GM23338 (cell line): ENCODE data around the gene PSMA7. TPM values are rescaled to one million over a fixed set of nuclear protein-coding genes. Genes with fewer than 3 reads are reported as not detected.

Experiments
- ATAC-seq: fragments of 200-7000 bp; cut with Tn5 transposase; 3 replicates; pipeline ENCODE4 v1.9.1; 2020
- DNase-seq: peaks from one replicate; pipeline ENCODE4 v3.0.0-alpha.2; 2015; ENCODE audit warnings: low spot score
- H2AFZ ChIP-seq: fragments of 200-600 bp; sonication (generic); 2 replicates; pipeline ENCODE4 v1.8.0; 2016; ENCODE audit warnings: antibody characterized with exemption, mild to moderate bottlenecking, moderate library complexity
- H3F3A ChIP-seq: fragments of 200-600 bp; sonication (generic); replicated peaks from 2 replicates; pipeline ENCODE4 v1.8.0; 2017; ENCODE audit warnings: antibody characterized with exemption, mixed run types, low read depth
- H3K27ac ChIP-seq: fragments of 200-600 bp; sonication (generic); 2 replicates; pipeline ENCODE4 v1.6.1; 2016; ENCODE audit warnings: low read depth
- H3K27me3 ChIP-seq: fragments of 200-600 bp; sonication (generic); 2 replicates; pipeline ENCODE4 v1.8.0; 2016; ENCODE audit warnings: mild to moderate bottlenecking, mixed run types, moderate library complexity; ENCODE audit not compliant: insufficient read depth
- H3K36me3 ChIP-seq: fragments of 200-600 bp; sonication (generic); 2 replicates; pipeline ENCODE4 v1.8.0; 2016; ENCODE audit warnings: mild to moderate bottlenecking; ENCODE audit not compliant: insufficient read depth
- H3K4me1 ChIP-seq: fragments of 200-600 bp; sonication (generic); 2 replicates; pipeline ENCODE4 v1.8.0; 2016; ENCODE audit warnings: mild to moderate bottlenecking, moderate library complexity; ENCODE audit not compliant: insufficient read depth
- H3K4me2 ChIP-seq: fragments of 200-600 bp; sonication (generic); 2 replicates; pipeline ENCODE4 v1.7.1; 2017; ENCODE audit warnings: mixed run types
- H3K4me3 ChIP-seq: fragments of 200-600 bp; sonication (generic); 2 replicates; pipeline ENCODE4 v1.6.1; 2016; ENCODE audit warnings: mixed run types
- H3K79me2 ChIP-seq: fragments of 200-600 bp; sonication (generic); replicated peaks from 2 replicates; pipeline ENCODE4 v1.8.0; 2017; ENCODE audit warnings: mild to moderate bottlenecking; ENCODE audit not compliant: insufficient read depth
- H3K9me2 ChIP-seq: fragments of 200-600 bp; sonication (generic); 2 replicates; pipeline ENCODE4 v1.8.0; 2017; ENCODE audit not compliant: insufficient read depth
- H4K20me1 ChIP-seq: fragments of 200-600 bp; sonication (generic); replicated peaks from 2 replicates; pipeline ENCODE4 v1.8.0; 2017; ENCODE audit warnings: mild to moderate bottlenecking; ENCODE audit not compliant: insufficient read depth
- H3K27ac Mint-ChIP-seq: 2 replicates; pipeline ENCODE4 v1.8.0; 2020; ENCODE audit warnings: inconsistent platforms, mild to moderate bottlenecking, moderate library complexity, mixed read lengths
- H3K27me3 Mint-ChIP-seq: 3 replicates; pipeline ENCODE4 v1.8.0; 2022; ENCODE audit warnings: low read depth, mild to moderate bottlenecking, moderate library complexity, mixed read lengths, inconsistent platforms; ENCODE audit not compliant: insufficient read depth, poor library complexity
- H3K36me3 Mint-ChIP-seq: 3 replicates; pipeline ENCODE4 v1.8.0; 2021; ENCODE audit warnings: low read depth, mild to moderate bottlenecking, inconsistent platforms, moderate library complexity, mixed read lengths
- H3K4me1 Mint-ChIP-seq: 3 replicates; pipeline ENCODE4 v1.8.0; 2020; ENCODE audit warnings: mild to moderate bottlenecking, inconsistent platforms, mixed read lengths
- H3K4me3 Mint-ChIP-seq: 3 replicates; pipeline ENCODE4 v1.8.0; 2021; ENCODE audit warnings: moderate library complexity, mild to moderate bottlenecking, inconsistent platforms, mixed read lengths
- H3K9me3 Mint-ChIP-seq: 3 replicates; pipeline ENCODE4 v1.8.0; 2020; ENCODE audit warnings: moderate library complexity, mild to moderate bottlenecking, inconsistent platforms, mixed read lengths
- CREB1 ChIP-seq: fragments of 250-450 bp; sonication (Bioruptor Pico); IDR thresholded peaks from 2 replicates; pipeline ENCODE4 v1.5.0; 2020; ENCODE audit warnings: low read depth, mild to moderate bottlenecking, moderate library complexity
- EZH2 ChIP-seq: fragments of 200-600 bp; sonication (generic); IDR thresholded peaks from one replicate; pipeline ENCODE4 v1.8.0; 2017; ENCODE audit warnings: antibody characterized with exemption, mild to moderate bottlenecking, low read depth; ENCODE audit not compliant: unreplicated experiment
- EZH2phosphoT487 ChIP-seq: fragments of 200-600 bp; sonication (generic); IDR thresholded peaks from one replicate; pipeline ENCODE4 v1.8.1; 2018; ENCODE audit warnings: antibody characterized with exemption; ENCODE audit not compliant: unreplicated experiment
- JUNB ChIP-seq: IDR thresholded peaks from one replicate; pipeline ENCODE4 v1.6.1; 2016; ENCODE audit warnings: antibody characterized with exemption; ENCODE audit not compliant: unreplicated experiment
- NANOG ChIP-seq: IDR thresholded peaks from 2 replicates; pipeline ENCODE4 v1.6.1; 2016; ENCODE audit warnings: antibody characterized with exemption, borderline replicate concordance
- POLR2AphosphoS5 ChIP-seq: IDR thresholded peaks from 2 replicates; pipeline ENCODE4 v1.6.1; 2016; ENCODE audit warnings: antibody characterized with exemption, low read depth
- REST ChIP-seq: IDR thresholded peaks from one replicate; pipeline ENCODE4 v1.6.1; 2018; ENCODE audit warnings: antibody characterized with exemption; ENCODE audit not compliant: unreplicated experiment
- STAT1 ChIP-seq: IDR thresholded peaks from one replicate; pipeline ENCODE4 v1.6.1; 2016; ENCODE audit warnings: antibody characterized with exemption; ENCODE audit not compliant: unreplicated experiment
- ZNF114 ChIP-seq: fragments of 250-450 bp; sonication (Bioruptor Pico); IDR thresholded peaks from 2 replicates; pipeline ENCODE4 v1.5.0; 2020; ENCODE audit warnings: mild to moderate bottlenecking, moderate library complexity
- ZNF331 ChIP-seq: fragments of 250-450 bp; sonication (Bioruptor Pico); IDR thresholded peaks from 2 replicates; pipeline ENCODE4 v1.5.0; 2020; ENCODE audit warnings: low read depth, mild to moderate bottlenecking, moderate library complexity
- polyA plus RNA-seq: library from polyadenylated mRNA; unstranded; fragments of >200 nt; fragmentation: Nextera tagmentation; extraction: Ambion mirVana; gene quantifications from 2 replicates; pipeline ENCODE4 v1.2.1, GENCODE V29; 2016
- total RNA-seq: library from RNA; depleted of rRNA; stranded (reverse); fragments of >200 nt; shearing (Covaris generic); gene quantifications from 2 replicates; pipeline ENCODE4 v1.2.3, GENCODE V29; 2014
- TF ChIP-seq, protein P1 (sequence below), 2 experiments: fragments of 200-600 bp in 1 of 2; sonication (generic) in 1 of 2; conservative IDR thresholded peaks; 2 replicates each; pipeline versions ENCODE4 v1.5.1 to v1.6.1; 2016 to 2017; ENCODE audit warnings: antibody characterized with exemption in 2 of 2, low read depth in 2 of 2, mild to moderate bottlenecking in 2 of 2, moderate library complexity in 1 of 2
- TF ChIP-seq, protein P2 (sequence below): IDR thresholded peaks from 2 replicates; pipeline ENCODE4 v1.6.1; 2016; ENCODE audit warnings: antibody characterized with exemption
- TF ChIP-seq, protein P3 (sequence below): fragments of 250-450 bp; sonication (Bioruptor Pico); IDR thresholded peaks from 2 replicates; pipeline ENCODE4 v1.5.0; 2020; ENCODE audit warnings: mild to moderate bottlenecking, moderate library complexity

Gene PSMA7
- total and polyA plus RNA-seq, 2 experiments from 2014 or later = 357 to 628 TPM

GRCh38 chr20:62176866-62177265 lies 33.7 kb upstream of the PSMA7 start:
- peaks cover 4% of the 10 kb centered on the region; the same call in 2 of the 3 replicates for H3K4me1 Mint-ChIP-seq
- H3K27me3 Mint-ChIP-seq = peaks cover 9% of the 10 kb centered on the region
- Histone ChIP-seq H3K79me2 (no peaks in the 10 kb centered on the region), H4K20me1 (no peaks in the 10 kb centered on the region), H3K27ac (no peak overlapping the region), H3K27me3 (no peaks in the 10 kb centered on the region), H3K9me2 (no peaks in the 10 kb centered on the region), H3K4me3 (no peak overlapping the region), H3K36me3 (no peaks in the 10 kb centered on the region), H3K4me1 (no peaks in the 10 kb centered on the region; the same call in 1 of the 2 replicates), H3K4me2 (no peak overlapping the region), H2AFZ (no peak overlapping the region), H3F3A (no peaks in the 10 kb centered on the region; the same call in 1 of the 2 replicates)
- H3K9me3 Mint-ChIP-seq = no peaks in the 10 kb centered on the region; the same call in 2 of the 3 replicates
- ATAC-seq (no peak), DNase-seq (no peak)
- H3K36me3 Mint-ChIP-seq = peaks cover 29% of the 10 kb centered on the region
- TF ChIP-seq REST (no peak), ZNF114 (no peak), EZH2phosphoT487 (no peak), JUNB (no peak), STAT1 (no peak), CREB1 (no peak), POLR2AphosphoS5 (no peak), ZNF331 (no peak), EZH2 (no peak), NANOG (no peak)
- TF ChIP-seq, protein P1, sequence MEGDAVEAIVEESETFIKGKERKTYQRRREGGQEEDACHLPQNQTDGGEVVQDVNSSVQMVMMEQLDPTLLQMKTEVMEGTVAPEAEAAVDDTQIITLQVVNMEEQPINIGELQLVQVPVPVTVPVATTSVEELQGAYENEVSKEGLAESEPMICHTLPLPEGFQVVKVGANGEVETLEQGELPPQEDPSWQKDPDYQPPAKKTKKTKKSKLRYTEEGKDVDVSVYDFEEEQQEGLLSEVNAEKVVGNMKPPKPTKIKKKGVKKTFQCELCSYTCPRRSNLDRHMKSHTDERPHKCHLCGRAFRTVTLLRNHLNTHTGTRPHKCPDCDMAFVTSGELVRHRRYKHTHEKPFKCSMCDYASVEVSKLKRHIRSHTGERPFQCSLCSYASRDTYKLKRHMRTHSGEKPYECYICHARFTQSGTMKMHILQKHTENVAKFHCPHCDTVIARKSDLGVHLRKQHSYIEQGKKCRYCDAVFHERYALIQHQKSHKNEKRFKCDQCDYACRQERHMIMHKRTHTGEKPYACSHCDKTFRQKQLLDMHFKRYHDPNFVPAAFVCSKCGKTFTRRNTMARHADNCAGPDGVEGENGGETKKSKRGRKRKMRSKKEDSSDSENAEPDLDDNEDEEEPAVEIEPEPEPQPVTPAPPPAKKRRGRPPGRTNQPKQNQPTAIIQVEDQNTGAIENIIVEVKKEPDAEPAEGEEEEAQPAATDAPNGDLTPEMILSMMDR (conservative IDR thresholded peaks at IDR 0.05; ENCODE audit: low read depth in 2 of 2) = no peak
- TF ChIP-seq, protein P2, sequence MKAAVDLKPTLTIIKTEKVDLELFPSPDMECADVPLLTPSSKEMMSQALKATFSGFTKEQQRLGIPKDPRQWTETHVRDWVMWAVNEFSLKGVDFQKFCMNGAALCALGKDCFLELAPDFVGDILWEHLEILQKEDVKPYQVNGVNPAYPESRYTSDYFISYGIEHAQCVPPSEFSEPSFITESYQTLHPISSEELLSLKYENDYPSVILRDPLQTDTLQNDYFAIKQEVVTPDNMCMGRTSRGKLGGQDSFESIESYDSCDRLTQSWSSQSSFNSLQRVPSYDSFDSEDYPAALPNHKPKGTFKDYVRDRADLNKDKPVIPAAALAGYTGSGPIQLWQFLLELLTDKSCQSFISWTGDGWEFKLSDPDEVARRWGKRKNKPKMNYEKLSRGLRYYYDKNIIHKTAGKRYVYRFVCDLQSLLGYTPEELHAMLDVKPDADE = no peak
- TF ChIP-seq, protein P3, sequence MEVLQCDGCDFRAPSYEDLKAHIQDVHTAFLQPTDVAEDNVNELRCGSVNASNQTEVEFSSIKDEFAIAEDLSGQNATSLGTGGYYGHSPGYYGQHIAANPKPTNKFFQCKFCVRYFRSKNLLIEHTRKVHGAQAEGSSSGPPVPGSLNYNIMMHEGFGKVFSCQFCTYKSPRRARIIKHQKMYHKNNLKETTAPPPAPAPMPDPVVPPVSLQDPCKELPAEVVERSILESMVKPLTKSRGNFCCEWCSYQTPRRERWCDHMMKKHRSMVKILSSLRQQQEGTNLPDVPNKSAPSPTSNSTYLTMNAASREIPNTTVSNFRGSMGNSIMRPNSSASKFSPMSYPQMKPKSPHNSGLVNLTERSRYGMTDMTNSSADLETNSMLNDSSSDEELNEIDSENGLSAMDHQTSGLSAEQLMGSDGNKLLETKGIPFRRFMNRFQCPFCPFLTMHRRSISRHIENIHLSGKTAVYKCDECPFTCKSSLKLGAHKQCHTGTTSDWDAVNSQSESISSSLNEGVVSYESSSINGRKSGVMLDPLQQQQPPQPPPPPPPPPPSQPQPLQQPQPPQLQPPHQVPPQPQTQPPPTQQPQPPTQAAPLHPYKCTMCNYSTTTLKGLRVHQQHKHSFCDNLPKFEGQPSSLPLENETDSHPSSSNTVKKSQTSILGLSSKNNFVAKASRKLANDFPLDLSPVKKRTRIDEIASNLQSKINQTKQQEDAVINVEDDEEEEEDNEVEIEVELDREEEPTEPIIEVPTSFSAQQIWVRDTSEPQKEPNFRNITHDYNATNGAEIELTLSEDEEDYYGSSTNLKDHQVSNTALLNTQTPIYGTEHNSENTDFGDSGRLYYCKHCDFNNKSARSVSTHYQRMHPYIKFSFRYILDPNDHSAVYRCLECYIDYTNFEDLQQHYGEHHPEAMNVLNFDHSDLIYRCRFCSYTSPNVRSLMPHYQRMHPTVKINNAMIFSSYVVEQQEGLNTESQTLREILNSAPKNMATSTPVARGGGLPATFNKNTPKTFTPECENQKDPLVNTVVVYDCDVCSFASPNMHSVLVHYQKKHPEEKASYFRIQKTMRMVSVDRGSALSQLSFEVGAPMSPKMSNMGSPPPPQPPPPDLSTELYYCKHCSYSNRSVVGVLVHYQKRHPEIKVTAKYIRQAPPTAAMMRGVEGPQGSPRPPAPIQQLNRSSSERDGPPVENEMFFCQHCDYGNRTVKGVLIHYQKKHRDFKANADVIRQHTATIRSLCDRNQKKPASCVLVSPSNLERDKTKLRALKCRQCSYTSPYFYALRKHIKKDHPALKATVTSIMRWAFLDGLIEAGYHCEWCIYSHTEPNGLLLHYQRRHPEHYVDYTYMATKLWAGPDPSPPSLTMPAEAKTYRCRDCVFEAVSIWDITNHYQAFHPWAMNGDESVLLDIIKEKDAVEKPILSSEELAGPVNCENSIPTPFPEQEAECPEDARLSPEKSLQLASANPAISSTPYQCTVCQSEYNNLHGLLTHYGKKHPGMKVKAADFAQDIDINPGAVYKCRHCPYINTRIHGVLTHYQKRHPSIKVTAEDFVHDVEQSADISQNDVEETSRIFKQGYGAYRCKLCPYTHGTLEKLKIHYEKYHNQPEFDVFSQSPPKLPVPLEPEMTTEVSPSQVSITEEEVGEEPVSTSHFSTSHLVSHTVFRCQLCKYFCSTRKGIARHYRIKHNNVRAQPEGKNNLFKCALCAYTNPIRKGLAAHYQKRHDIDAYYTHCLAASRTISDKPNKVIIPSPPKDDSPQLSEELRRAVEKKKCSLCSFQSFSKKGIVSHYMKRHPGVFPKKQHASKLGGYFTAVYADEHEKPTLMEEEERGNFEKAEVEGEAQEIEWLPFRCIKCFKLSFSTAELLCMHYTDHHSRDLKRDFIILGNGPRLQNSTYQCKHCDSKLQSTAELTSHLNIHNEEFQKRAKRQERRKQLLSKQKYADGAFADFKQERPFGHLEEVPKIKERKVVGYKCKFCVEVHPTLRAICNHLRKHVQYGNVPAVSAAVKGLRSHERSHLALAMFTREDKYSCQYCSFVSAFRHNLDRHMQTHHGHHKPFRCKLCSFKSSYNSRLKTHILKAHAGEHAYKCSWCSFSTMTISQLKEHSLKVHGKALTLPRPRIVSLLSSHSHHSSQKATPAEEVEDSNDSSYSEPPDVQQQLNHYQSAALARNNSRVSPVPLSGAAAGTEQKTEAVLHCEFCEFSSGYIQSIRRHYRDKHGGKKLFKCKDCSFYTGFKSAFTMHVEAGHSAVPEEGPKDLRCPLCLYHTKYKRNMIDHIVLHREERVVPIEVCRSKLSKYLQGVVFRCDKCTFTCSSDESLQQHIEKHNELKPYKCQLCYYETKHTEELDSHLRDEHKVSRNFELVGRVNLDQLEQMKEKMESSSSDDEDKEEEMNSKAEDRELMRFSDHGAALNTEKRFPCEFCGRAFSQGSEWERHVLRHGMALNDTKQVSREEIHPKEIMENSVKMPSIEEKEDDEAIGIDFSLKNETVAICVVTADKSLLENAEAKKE (CRISPR knock-in tag) = no peak
- H3K4me3 Mint-ChIP-seq = no peak overlapping the region
- H3K27ac Mint-ChIP-seq = no peak overlapping the region
